A549 (cell line): Measurements from ENCODE around the gene CLEC16A.

Source experiments
- HMGXB4 ChIP-seq: fragments of 250-450 bp; sonication (Bioruptor Pico); IDR thresholded peaks from 2 replicates; pipeline ENCODE4 v1.5.0; 2021; ENCODE audit warnings: mild to moderate bottlenecking, moderate library complexity, borderline replicate concordance
- JUNB ChIP-seq: fragments of >200 bp; sonication (Bioruptor Twin); formaldehyde crosslinking; IDR thresholded peaks from 2 replicates; pipeline ENCODE4 v1.6.1; 2016
- MAX ChIP-seq: IDR thresholded peaks from 2 replicates; pipeline ENCODE4 v1.6.1; 2012

- no peak for TF ChIP-seq MAX
- no peak for TF ChIP-seq HMGXB4 (CRISPR knock-in tag)
- no peak for TF ChIP-seq JUNB
These were observed 134.6 kb downstream of the CLEC16A start for GRCh38 chr16:11078812-11079459.
